Stimulated activated CD8-positive, alpha-beta memory T cell treated with anti-CD3 and anti-CD28 coated beads, Interleukin-12 subunit alpha, Interleukin-12 subunit beta, amount 100 ng/mL, for 24 hours (primary cell): ENCODE measurements around the gene CRABP2.

ENCODE experiments used
- DNase-seq: peaks from one replicate; pipeline ENCODE4 v3.0.0-alpha.2; 2020; ENCODE audit errors: extremely low read depth

CRABP2 gene

DNA sequence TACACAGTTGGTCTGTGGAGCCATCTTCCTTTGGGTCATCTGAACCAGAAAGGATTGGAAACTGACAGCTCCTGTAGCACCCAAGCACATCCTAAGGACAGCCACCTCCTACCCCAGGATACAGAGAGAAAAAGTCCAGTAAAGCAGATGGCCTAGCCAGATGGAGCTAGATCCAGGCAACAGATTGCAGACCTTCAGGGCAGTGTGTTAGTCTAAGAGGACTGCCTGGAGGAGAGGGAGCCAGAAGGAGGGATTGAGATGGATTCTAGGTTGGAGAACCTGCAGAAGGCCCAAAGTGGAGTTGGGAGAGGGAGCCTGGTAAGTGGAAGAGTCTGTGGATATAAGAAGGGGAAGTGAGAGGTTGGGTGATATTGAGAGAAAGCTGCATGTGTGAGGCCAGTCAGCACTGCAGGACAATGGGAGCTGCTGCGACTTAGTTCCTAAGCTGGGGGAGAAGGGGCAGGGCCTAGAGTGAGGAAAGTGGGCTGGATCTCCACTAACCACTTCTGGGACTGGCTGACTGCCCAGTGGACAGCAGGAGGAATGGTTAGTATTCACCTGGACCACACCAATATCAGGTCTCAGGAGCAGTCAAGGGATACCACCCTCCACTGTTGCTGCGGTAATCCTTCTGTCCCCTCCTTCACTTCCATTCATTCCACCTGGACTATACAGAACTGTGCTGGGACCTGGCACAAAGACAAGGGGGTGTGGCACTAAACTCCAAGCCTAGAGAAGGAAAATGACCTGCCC, 50.1 kb downstream of the CRABP2 start:
- DNase-seq, result no peak

- DNase-seq, result no peak
These were observed 50.7 kb downstream of the CRABP2 start for GRCh38 chr1:156654700-156655099.

GRCh38 chr1:156652992-156653355, 52.4 kb downstream of the CRABP2 start:
- DNase-seq, result no peak

DNA sequence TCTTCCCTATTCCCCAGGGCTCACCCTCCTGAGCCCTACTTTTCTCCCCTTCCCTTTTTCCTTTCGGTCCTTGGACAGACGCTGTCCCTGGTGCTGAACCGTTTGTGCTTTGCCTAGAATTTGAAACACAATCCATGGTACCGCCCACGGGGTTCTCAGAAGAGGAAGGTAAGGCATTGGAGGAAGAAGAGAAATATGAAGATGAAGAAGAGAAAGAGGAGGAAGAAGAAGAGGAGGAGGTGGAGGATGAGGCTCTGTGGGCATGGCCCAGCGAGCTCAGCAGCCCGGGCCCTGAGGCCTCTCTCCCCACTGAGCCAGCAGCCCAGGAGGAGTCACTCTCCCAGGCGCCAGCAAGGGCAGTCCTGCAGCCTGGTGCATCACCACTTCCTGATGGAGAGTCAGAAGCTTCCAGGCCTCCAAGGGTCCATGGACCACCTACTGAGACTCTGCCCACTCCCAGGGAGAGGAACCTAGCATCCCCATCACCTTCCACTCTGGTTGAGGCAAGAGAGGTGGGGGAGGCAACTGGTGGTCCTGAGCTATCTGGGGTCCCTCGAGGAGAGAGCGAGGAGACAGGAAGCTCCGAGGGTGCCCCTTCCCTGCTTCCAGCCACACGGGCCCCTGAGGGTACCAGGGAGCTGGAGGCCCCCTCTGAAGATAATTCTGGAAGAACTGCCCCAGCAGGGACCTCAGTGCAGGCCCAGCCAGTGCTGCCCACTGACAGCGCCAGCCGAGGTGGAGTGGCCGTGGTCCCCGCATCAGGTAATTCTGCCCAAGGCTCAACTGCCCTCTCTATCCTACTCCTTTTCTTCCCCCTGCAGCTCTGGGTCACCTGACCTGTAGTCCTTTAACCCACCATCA, 53.0 kb downstream of the CRABP2 start:
- no peak for DNase-seq
